NCI-H526 treated with DMSO at 0.1 percent for 48 hours (cell line): ENCODE results near the gene KCND3.

ENCODE experiments used
- DNase-seq: peaks from one replicate; lab custom pipeline; 2025; lab: John Stamatoyannopoulos, UW

The KCND3 gene

DNA sequence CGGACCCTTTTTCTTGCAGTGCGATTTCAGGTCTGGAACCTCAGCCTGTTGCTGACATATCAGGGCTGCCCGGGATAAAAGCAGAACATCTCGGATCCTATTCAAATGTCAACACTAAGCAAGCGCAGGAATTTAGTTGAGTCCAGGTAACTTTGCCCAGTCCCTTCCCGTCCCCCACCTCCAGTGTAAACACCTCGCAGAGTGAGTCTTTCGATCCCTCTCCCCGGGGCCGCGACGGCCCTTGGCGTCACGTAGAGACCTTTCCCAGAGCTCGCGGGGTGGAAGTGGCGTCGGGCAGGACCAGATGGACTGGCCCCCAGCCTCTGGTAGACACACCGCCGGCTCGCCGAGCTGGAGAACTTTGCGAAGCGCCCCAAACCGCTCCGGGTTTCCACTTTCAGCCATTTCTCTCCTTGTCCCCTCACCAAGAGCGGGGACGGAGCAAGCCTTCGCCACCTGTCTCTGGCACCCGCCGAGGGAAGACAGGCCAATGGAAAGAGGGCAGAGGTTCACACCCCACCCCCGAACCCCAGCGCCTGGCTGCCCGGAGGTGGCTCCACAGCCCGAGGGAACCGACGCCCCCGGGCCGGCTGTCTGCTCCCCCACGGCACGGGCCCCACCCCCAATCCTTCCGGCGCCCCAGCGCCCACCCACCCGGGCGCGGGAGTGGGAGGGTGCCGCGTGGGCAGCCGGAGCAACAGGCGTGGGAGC is 570 bp downstream of the KCND3 start:
- no peak for DNase-seq

DNA sequence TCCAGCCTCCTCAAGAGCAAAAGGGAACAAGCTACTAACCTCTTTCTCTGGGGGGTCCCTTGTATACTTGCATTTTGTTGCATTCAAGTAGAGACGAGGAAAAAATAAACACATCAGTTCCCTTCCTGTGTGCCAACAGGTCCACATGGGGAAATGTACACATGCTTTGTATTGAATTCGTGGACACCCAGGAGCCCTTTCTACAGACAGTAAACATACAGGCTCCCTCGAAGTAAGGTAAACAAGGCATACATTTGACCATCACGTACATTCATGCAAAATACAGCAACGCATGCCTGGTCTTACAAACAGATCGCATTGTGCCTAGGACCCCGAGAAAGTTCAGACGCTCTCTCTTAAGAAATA is 1.1 kb downstream of the KCND3 start:
- peak; percentile 20 for DNase-seq

GRCh38 chr1:111987502-111987901 is 2.0 kb downstream of the KCND3 start:
- no peak for DNase-seq

- DNase-seq, result no peak
Measured at GRCh38 chr1:111983500-111983899, 6.0 kb downstream of the KCND3 start.

DNA sequence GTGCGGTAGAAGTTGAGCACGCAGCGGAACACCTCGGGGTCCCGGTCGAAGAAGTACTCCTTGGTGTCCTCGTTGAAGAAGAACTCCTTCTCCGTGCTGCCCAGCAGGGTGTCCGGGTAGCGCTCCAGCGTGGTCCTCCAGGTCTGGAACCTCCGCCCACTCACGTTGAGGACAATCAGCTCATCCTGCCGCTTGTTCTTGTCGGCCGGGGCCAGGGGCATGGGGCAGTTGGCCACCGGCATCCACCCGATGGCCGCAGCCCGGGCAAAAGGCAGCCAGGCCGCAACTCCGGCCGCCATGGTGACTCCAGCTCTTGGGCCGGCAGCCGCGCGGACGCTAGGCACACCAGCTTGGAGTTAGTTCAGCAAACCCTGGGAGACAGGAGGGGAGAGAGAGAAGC is 7.0 kb downstream of the KCND3 start:
- DNase-seq, result no peak

DNA sequence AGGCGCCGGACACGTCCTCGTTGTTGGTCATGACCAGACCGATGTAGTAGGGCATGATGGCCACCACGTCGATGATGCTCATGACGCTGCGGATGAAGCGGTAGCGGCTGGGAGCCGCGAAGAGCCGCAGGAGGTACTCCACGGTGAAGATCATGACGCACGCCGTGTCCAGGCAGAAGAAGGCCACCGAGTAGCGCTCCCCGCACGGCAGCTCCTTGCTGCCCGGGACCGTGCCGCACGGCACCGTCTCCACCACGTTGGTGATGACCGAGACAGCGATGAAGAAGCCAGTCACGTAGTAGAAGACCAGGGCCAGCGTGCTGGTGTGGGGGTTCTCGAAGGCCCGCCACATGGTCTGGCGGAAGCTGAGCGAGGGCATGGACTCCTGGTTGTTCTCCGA is 7.6 kb downstream of the KCND3 start:
- DNase-seq, result no peak

DNA sequence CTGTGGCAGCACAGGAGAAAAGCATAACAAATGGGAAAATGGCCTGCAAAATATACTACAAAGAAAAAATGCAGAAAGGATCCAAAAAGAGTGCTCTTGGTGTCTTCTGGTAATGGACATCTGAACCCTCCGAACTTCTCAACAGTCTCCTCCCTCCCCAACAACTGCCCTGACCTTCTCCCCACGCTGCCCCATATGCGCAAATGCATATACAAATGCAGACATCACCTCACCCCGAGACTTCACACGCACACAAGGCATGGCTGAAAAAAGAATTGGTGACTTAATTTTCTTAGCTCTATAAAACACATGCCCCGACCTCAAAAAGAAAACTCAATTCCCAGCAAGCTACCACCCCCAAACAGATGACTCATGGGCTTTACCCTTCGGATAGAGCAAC is 8.4 kb downstream of the KCND3 start:
- DNase-seq, result no peak

- DNase-seq, result no peak
Measured at GRCh38 chr1:111980686-111981085, 8.8 kb downstream of the KCND3 start.

- DNase-seq, result no peak
Measured at GRCh38 chr1:111978695-111979094, 10.8 kb downstream of the KCND3 start.

- no peak for DNase-seq
Measured at GRCh38 chr1:111977378-111977777, 12.1 kb downstream of the KCND3 start.

DNA sequence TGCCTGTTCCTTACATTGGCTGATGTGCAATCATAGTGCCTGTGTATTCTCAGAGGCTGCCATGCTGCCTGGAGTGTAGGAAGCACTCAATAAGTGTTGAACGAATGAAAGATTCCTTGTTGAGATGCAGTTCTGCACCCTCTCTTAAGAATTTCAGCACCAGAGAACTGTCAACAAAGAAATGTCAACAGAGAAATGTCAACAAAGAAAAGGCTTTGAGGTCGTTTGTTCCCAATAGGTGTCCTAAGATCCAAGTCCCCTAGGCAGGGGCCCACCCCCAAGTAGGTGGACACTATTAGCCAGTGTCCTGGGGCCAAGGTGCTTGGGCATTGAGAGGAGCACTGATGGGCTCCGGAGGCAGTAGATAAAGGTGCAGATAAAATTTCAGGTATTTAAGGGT is 12.6 kb downstream of the KCND3 start:
- DNase-seq, result no peak

GRCh38 chr1:111976332-111976731 is 13.1 kb downstream of the KCND3 start:
- peak; percentile 46 for DNase-seq

- DNase-seq, result no peak
Measured at GRCh38 chr1:111973150-111973790, 16.2 kb downstream of the KCND3 start.

DNA sequence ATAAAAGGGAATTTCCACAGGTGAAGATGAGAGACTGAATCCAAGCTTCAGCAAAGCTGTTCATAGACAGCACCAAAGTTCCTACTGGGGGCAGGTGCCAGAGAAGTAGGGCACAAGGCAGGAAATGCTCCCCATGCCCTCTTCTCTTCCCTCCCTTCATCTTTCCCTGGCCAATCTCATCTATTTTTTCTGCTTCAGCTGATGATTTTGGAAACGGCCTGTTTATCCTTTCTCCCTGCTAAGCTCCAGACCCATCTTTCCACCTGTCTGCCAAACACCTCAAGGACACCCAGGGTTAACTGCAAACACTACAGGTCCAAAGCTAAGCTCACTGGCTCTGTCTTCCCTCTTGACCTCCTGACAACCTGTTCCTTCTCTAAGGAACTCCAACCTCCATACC is 18.1 kb downstream of the KCND3 start:
- no peak for DNase-seq

- DNase-seq, result no peak
Measured at GRCh38 chr1:111968511-111968910, 21.0 kb downstream of the KCND3 start.

DNA sequence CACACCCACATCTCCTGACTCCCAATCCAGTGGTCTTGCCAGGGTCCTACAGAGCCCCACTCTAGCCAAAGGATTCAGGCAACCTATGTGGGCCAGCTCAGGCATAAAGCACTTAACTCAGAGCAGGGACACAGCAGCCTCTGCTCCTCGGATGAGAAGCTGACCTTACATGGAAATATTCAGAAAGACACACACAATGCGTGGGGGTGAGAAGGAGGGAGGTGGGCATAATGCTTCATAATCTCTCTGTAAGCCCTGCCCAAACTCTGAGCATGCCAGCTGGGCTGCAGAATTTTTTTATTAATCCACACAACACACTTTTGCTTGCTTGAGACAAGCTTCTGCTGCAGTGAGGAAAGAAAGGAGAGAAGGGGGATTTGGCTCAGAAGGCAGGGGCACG is 21.6 kb downstream of the KCND3 start:
- DNase-seq, result no peak

DNA sequence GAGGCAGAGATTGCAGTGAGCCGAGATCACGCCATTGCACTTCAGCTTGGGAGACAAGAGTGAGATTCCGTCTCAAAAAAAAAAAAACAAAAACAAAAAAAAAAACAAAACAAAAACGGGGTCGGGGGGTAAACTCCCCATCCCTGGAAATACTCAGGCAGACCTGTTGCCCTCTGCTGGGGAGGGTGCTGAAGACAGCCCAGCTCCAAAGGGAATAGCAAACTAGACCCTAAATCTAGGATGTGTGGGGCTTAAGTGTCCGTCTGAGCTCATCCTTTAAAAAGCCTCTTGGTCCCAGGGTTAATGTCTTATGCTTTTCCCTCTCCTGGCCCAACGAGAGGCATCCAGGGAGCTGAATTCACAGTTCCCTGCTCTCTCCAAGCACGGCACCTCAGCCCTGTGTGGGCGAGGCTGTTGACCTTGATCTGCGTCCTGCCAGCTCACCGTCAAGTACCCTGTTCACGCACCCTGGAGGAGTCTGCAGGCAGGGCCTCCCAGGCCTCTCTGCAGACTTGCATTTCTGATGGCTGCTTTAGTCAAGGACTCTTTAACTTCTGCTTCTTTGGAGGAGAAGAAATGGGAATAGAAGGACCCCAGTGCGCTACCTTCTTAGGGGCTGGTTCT is 22.3 kb downstream of the KCND3 start:
- DNase-seq, result no peak

DNA sequence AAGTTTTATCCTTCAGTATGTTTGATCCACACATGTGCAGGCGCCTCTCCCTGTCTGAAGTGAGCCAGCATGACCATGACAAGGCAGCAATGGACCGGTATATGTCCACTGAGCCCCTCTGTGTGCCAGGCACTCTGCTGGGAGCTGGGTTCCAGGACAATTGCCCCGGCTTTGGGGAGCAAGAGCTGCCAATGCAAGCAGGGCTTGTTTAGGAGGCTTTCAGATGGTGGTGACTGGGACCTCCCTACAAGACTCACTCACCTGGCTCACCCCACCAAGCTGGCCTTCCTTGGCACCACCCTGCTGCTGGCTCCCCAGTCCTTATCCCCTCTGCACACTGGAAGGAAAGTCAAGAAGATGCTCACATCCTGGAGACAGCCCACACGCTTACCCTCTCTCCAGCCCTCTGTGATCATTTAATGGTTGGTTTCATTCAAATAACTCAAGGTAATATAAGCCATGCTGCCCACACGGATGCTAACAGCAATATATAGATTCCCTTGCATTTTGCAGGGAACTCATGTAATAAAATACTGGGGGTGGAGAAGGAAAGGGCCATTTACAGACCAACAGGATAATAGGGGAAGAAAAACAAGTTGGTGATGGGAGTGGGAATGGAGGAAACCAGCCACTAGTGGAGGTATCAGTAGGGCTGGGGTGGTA is 23.6 kb downstream of the KCND3 start:
- DNase-seq, result no peak

DNA sequence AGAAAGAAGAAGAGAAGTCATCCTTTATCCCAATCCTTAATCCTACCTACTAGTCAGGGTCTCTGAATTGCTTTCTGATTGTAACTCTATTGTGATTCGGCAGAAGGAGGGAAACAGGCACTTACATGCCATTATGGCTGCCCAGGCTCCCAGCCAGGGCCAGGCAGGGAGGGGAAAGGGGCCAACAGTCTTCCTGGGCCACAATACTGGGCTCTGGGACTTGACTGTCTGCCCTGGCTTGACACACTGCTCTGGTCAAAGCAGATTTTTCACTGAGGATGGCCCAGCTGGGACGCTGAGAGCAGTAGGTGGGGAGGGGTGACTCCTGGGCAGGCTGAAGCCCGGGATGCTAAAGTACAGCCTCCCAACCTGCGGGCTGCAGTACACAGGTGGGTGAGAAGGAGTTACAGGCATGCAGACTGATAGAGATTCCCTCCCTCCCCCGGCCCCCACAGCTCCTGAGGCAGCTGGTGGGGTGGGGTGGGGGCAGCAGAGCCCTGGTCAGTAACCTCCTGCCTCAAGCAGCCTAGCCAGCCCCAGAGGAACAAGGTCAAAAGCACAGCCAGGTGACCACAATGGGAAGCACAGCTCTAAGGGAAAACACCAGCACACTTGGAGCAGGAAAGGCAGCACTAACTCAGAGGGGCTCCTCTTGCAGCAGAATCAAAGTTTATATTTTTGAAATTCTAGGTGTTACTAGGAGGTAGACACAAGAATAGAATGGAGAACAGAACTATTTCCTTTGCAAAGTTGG is 25.3 kb downstream of the KCND3 start:
- DNase-seq, result no peak

GRCh38 chr1:111961773-111962565 is 27.5 kb downstream of the KCND3 start:
- no peak for DNase-seq

- DNase-seq, result no peak
Measured at GRCh38 chr1:111961016-111961415, 28.5 kb downstream of the KCND3 start.

DNA sequence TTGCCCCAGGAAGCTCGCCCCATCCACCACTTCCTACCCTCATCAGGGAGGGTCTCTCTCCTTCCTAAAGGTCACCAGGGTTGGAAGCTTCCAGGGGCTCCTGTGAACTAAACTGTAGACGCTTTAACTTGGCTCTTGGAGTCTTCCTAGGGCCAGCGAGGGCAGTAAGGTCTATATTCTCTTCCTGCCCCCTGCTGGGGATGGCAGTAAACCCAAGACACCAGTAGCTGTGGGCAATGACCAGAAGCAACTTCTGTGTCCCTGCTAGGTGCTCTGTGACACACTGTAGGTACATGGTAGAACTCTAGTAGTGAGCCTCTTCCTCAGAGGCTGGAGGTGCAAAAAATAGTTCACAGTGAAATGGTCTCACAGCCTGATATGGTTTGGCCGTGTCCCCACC is 30.0 kb downstream of the KCND3 start:
- no peak for DNase-seq
